Stimulated activated CD8-positive, alpha-beta memory T cell treated with anti-CD3 and anti-CD28 coated beads, Interleukin-7, amount 100 ng/mL, for 4 hours (primary cell): ENCODE results near the gene PPM1D.

Experiments used
- DNase-seq, 2 donors: peaks; one replicate each; pipeline ENCODE4 v3.0.0-alpha.2; 2020; ENCODE audit warnings: low read depth in 2 of 2

The PPM1D gene

DNA sequence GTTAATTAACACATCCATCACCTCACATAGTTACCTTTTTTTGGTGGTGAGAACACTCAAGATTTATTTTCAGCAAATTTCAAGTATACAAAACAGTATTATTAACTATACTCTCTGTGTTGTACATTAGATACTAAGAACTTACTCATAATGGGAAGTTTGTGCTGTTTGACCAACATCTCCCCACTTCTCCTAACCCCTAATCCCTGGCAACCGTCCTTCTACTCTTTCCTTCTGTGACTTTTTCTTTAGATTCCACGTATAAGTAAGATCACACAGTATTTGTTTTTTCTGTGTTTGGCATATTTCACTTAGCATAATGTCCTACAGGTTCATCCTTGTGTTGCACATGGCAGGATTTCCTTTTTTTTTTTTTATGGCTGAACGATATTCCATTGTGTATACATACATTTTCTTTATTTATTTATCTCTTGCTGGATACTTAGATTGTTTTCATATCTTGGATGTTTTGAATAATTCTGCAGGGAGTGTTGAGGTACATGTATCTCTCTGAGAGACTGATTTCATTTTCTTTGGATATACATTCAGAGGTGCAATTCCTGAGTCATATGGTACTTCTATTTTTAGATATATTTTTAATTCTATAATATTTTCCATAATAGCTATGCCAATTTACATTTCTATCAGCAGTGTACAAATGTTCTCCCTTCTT, 19.0 kb downstream of the PPM1D start:
- no peak for DNase-seq

DNA sequence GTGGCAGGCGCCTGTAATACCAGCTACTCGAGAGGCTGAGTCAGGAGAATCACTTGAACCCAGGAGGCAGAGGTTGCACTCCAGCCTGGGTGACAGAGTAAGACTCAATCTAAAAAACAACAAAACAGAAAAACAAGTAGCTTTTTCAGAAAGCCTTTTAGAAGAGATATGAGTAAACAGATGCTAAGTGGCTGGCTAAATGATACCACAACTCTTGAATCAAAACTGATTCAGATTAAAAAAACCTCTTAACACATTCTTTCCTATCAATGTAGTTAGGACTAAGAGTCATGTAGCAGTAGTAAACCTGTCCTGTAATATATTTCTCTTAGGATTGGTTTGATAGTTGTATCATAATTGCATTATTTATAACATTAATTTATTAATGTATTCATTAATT, 23.0 kb downstream of the PPM1D start:
- no peak for DNase-seq

- DNase-seq, result no peak
These were observed 23.4 kb downstream of the PPM1D start for GRCh38 chr17:60623415-60623814.

- DNase-seq, result no peak
These were observed 27.1 kb downstream of the PPM1D start for GRCh38 chr17:60627124-60627523.

DNA sequence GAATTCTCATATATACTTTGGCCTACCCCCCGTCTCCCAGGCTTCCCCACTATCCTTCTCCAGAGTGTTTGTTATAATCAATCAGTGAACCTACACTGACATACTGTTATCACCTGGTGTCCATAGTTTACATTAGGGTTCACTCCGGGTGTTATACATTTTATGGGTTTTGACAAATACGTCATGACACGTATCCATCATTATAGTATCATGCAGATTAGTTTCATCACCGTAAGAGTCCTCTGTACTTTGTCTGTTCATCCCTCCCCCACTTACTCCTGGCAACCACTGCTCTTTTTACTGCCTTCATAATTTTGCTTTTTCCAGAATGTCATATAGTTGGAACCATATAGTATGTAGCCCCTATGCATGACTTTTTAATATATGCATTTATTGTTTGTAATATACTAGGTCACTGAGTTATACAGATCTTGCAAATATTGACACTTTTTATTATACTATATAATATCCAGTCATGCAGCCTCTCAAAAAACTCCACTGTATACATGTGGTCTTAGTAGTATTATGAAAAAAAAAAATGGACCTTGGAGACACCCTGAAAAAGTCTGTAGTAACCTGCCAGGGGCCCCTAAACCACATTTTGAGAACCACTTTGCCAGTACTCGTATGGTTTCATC, 28.4 kb downstream of the PPM1D start:
- no peak for DNase-seq

DNA sequence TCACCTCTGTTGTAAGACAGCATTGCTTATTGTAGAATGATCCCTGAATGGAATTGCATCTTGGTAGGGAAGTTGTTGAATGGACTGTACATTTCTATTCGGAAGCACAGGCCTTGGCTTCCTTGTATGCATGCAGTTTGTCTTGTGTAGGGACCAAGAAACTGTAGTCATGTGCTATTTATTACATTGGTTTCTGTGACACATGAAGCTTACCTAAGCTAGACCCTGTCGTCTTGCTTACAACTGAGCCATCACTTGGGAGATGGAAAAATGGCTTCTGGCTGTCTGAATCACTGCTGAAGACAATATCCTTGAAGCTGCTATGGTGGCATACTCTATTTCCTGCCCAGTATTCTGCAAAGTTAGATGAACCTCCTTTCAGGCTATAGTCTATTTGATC, 29.1 kb downstream of the PPM1D start:
- no peak for DNase-seq

- no peak for DNase-seq
These were observed 30.4 kb downstream of the PPM1D start for GRCh38 chr17:60630352-60630751.

DNA sequence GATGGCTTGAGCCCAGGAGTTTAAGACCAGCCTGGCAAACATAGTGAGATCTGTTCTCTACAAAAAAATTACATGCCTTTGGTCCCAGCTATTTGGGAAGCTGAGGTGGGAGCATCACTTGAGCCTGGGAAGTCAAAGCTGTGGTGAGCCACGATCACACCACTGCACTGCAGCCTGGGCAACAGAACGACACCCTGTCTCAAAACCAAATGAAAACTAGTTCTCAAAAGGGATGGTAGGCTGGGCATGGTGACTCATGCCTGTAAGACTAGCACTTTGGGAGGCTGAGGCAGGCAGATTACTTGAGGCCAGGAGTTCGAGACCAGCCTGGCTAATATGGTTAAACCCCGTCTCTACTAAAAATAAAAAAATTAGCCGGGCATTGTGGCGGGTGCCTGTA, 31.1 kb downstream of the PPM1D start:
- DNase-seq, result no peak

DNA sequence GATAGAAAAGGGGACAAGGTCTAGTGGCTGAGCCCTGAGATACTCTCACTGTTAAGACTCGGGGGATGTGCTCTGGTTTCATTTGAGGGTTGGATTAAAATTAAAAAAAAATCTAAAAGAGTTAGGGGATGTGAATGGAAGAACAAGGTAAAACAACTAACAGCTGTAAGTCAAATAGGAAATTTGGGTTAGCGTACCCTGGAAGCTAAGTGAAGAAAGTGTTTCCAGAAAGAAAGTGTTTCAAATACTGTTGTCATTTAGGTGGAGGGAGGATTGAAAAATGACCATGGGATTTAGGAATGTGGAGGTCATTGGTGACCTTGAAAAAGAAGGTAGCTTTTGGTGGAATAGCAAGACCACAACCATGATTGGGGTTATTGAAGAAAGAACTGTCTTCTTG, 37.7 kb downstream of the PPM1D start:
- DNase-seq, result no peak

DNA sequence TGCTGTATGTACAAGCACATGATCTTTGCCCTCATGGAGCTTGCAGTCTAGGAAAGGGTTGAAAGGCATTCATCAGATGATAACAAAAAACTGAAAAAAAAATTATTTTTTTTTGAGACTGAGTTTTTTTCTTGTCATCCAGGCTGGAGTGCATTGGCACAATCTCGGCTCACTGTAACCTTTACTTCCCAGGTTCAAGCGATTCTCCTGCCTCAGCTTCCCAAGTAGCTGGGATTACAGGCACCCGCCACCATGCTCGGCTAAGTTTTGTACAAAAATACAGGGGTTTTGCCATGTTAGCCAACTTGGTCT, 39.0 kb downstream of the PPM1D start:
- no peak for DNase-seq

DNA sequence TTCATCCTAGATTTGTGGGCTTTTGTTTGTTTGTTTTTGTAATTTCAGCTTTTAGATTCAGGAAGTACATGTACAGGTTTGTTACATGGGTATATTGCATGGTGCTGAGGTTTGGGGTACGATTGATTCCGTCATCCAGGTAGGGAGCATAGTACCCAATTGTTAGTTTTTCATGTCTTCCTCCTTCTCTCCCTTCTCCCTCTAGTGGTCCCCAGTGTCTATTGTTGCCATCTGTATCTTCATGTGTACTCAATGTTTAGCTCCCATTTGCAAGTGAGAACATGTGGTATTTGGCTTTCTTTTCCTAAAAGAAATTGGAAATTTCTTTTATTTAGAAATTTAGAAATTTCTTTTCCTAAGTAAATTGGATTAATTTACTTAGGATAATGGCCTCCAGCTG, 40.5 kb downstream of the PPM1D start:
- no peak for DNase-seq

GRCh38 chr17:60641126-60641525, 41.1 kb downstream of the PPM1D start:
- no peak for DNase-seq

GRCh38 chr17:60641810-60642220, 41.8 kb downstream of the PPM1D start:
- DNase-seq, result peak in 1 of 2 donors; percentile 8

DNA sequence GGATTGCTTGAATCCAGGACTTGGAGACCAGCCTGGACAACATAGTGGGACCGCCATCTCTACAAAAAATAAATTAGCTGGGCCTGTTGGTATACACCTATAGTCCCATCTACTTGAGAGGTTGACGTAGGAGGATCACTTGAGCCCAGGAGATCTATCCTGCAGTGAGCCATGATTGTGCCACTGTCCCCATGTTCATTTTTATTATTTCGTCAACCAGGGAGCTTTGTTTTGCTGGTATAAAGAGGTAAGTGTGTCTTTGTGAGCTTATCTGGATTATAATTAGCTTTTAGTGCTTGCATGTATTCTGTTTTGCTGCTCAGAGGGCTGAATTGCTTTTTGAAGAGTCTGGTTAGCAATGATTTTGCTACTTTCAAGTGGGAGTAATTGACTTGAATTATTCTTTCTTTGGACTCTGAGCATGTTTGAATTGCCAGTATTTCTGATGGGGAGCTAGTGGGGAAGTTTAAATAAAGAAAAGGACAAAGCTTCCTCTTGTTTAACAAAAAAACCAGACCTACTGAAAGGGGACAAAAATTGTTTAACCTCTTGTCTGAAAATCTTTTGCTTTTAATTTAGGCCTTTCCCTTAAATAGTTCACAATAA, 46.0 kb downstream of the PPM1D start:
- no peak for DNase-seq

GRCh38 chr17:60646701-60647100, 46.7 kb downstream of the PPM1D start:
- no peak for DNase-seq

GRCh38 chr17:60647705-60648104, 47.7 kb downstream of the PPM1D start:
- DNase-seq, result no peak

DNA sequence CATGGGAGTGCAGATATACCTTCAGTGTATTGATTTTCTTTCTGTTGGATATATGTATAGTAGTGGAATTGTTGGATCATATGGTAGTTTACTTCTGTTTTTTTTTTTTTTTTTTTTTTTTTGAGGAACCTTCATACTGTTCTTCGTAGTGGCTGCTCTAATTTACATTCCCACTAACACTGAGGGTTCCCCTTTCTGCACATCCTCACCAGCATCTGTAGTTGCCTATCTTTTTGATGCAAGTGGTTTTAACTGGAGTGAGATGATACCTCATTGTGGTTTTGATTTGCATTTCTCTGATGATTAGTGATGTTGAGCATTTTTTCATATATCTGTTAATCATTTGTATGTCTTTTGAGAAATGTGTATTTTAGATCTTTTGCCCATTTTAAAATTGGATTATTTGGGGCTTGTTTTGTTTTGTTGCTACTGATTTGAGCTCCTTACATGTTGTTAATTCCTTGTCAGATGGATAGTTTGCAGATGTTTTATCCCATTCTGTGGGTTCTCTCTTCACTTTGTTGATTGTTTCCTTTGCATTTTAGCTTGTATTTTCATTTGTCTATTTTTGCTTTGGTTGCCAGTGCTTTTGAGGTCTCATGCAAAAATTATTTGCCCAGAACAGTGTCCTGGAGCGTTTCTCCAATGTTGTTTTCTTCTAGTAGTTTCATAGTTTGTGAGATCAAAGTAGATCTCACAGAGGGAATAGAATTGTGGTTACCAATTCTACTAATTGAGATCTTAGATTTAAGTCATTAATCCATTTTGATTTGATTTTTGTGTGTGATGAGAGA, 52.7 kb downstream of the PPM1D start:
- no peak for DNase-seq

- no peak for DNase-seq
These were observed 53.6 kb downstream of the PPM1D start for GRCh38 chr17:60653569-60653968.

DNA sequence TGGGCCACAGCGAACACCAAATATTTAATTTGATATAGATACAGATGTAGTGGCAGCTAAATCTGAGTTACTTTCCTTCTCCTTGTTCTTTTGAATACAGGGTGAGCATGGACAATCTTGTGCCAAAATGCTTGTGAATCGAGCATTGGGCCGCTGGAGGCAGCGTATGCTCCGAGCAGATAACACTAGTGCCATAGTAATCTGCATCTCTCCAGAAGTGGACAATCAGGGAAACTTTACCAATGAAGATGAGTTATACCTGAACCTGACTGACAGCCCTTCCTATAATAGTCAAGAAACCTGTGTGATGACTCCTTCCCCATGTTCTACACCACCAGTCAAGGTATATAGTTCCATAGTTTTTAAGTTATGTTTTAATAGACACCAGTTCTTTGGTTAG, 56.5 kb downstream of the PPM1D start:
- no peak for DNase-seq

GRCh38 chr17:60659156-60659555, 59.2 kb downstream of the PPM1D start:
- no peak for DNase-seq

GRCh38 chr17:60661489-60661888, 61.5 kb downstream of the PPM1D start:
- DNase-seq, result no peak

- no peak for DNase-seq
These were observed 64.0 kb downstream of the PPM1D start for GRCh38 chr17:60664022-60664421.

GRCh38 chr17:60665602-60666001, 65.6 kb downstream of the PPM1D start:
- DNase-seq, result peak in 1 of 2 donors; percentile 3
